T-cell (primary cell): ENCODE measurements around the gene SH3GL3. TPM values are rescaled to one million over a fixed set of nuclear protein-coding genes. Genes with fewer than 3 reads are reported as not detected.

Experiments
- ATAC-seq, 4 experiments: fragments of 200-7000 bp in 3 of 4; fragments of 150-1000 bp in 1 of 4; cut with Tn5 transposase; replicated peaks in 1 of 4; 1 replicate in 3 of 4; 2 replicates in 1 of 4; pipeline ENCODE4 v1.10.0; 2021; ENCODE audit warnings: moderate library complexity in 3 of 4, mild to moderate bottlenecking in 2 of 4, moderate number of reproducible peaks in 1 of 4
- CTCF ChIA-PET, 2 donors: fragments of 300-600 bp; sonication (Branson Sonifier 250); formaldehyde crosslinking; loops; one replicate each; lab custom pipeline; 2022; ENCODE audit warnings: antibody characterized with exemption in 2 of 2; lab: Charles Lee
- POLR2A ChIA-PET, 2 donors: fragments of 300-600 bp; sonication (Branson Sonifier 250); formaldehyde crosslinking; loops; one replicate each; lab custom pipeline; 2022; ENCODE audit warnings: antibody characterized with exemption in 2 of 2; lab: Charles Lee
- DNase-seq, 35 experiments: peaks; one replicate each; pipeline versions ENCODE4 v3.0.0 to v3.0.0-alpha.2; 2013 to 2023
- H3K27ac ChIP-seq: one replicate; pipeline ENCODE4 v1.5.1; 2013; ENCODE audit warnings: low read length
- H3K27me3 ChIP-seq, 2 experiments: replicated peaks in 1 of 2; 1 replicate in 1 of 2; 2 replicates in 1 of 2; pipeline versions ENCODE4 v1.6.1 to v1.7.0; 2013; ENCODE audit warnings: low read length in 1 of 2, mixed read lengths in 1 of 2; ENCODE audit not compliant: control insufficient read depth in 2 of 2, insufficient read depth in 2 of 2; ENCODE audit errors: extremely low read depth in 1 of 2
- H3K36me3 ChIP-seq, 2 donors: 1 replicate in 1 of 2; 2 replicates in 1 of 2; pipeline versions ENCODE4 v1.6.1 to v1.7.0; 2013; ENCODE audit warnings: low read length in 1 of 2; ENCODE audit not compliant: control insufficient read depth in 2 of 2, insufficient read depth in 1 of 2; ENCODE audit errors: extremely low read depth in 1 of 2
- H3K4me1 ChIP-seq, 2 experiments: 1 replicate in 1 of 2; 2 replicates in 1 of 2; pipeline versions ENCODE4 v1.6.1 to v1.7.0; 2013; ENCODE audit warnings: low read length in 2 of 2, mixed read lengths in 1 of 2; ENCODE audit not compliant: insufficient read depth in 2 of 2, control insufficient read depth in 1 of 2; ENCODE audit errors: extremely low read depth in 1 of 2
- H3K4me3 ChIP-seq, 2 donors: 1 replicate in 1 of 2; 2 replicates in 1 of 2; pipeline versions ENCODE4 v1.5.1 to v1.7.0; 2013; ENCODE audit warnings: mild to moderate bottlenecking in 2 of 2, low read length in 1 of 2, moderate library complexity in 1 of 2; ENCODE audit not compliant: control insufficient read depth in 1 of 2; ENCODE audit errors: extremely low read depth in 1 of 2
- H3K9me3 ChIP-seq: 2 replicates; pipeline ENCODE4 v1.7.0; 2013
- H3K27ac Mint-ChIP-seq, 2 donors: one replicate each; pipeline ENCODE4 v1.8.0; 2020 to 2021; ENCODE audit warnings: mild to moderate bottlenecking in 2 of 2, mixed read lengths in 2 of 2
- H3K27me3 Mint-ChIP-seq, 2 donors: one replicate each; pipeline ENCODE4 v1.8.0; 2021 to 2022; ENCODE audit warnings: mixed read lengths in 2 of 2
- H3K36me3 Mint-ChIP-seq: one replicate; pipeline ENCODE4 v1.8.0; 2021; ENCODE audit warnings: mixed read lengths
- H3K4me1 Mint-ChIP-seq, 3 donors: one replicate each; pipeline ENCODE4 v1.8.0; 2020 to 2022; ENCODE audit warnings: mixed read lengths in 3 of 3, mild to moderate bottlenecking in 1 of 3
- H3K4me3 Mint-ChIP-seq, 3 donors: one replicate each; pipeline ENCODE4 v1.8.0; 2020 to 2022; ENCODE audit warnings: mild to moderate bottlenecking in 3 of 3, mixed read lengths in 3 of 3, moderate library complexity in 3 of 3
- H3K9me3 Mint-ChIP-seq, 3 donors: one replicate each; pipeline ENCODE4 v1.8.0; 2020 to 2022; ENCODE audit warnings: mixed read lengths in 3 of 3
- WGBS: methylation state at CpG from one replicate; pipeline ENCODE4 v1.1.5; 2013; ENCODE audit warnings: missing lambda C conversion rate; ENCODE audit not compliant: insufficient coverage; 5-methylcytosine and 5-hydroxymethylcytosine counted together
- total RNA-seq, 35 experiments: library from RNA in 6 of 35; stranded (reverse) in 6 of 35; fragments of 120-200 nt in 1 of 35; gene quantifications; one replicate each; pipeline versions ENCODE4 v1.2.1 to v1.2.4 and lab custom pipeline; 2013 to 2026

The SH3GL3 gene
- total RNA-seq, 5 donors from 2014 or later (not counting 1 experiment from before 2014, with no cell fraction given), result not detected

- Mint-ChIP-seq H3K27ac (no peak within 1 kb of the TSS), H3K4me1 (no peaks in the 10 kb centered on the region), H3K36me3 (no peaks in the 10 kb centered on the region), H3K27me3 (peaks cover 33 to 41% of the 10 kb centered on the region in 2 donors), H3K4me3 (no peak within 1 kb of the TSS), H3K9me3 (peaks cover 0 to 7% (median 2%) of the 10 kb centered on the region in 3 donors)
- no peak for ATAC-seq
- H3K27ac ChIP-seq, result no peak within 1 kb of the TSS
- no peak within 1 kb of the TSS for H3K4me3 ChIP-seq
- POLR2A ChIA-PET, result no interaction called here
- CTCF ChIA-PET, result no interaction called here
- 7% methylated on average over 101 of the region's 105 CpGs for WGBS
- H3K27me3 ChIP-seq, result peaks cover 5 to 33% of the 10 kb centered on the region in 2 experiments
- no peaks in the 10 kb centered on the region for H3K36me3 ChIP-seq
- H3K9me3 ChIP-seq, result no peaks in the 10 kb centered on the region
- DNase-seq, result no peak
- H3K4me1 ChIP-seq, result no peaks in the 10 kb centered on the region
Measured at GRCh38 chr15:83653639-83654378, 206.7 kb downstream of the SH3GL3 start, which contains the start of gene ADAMTSL3. TSS of gene ADAMTSL3 (plus strand) at chr15:83654123. CDS start at chr15:83655762, 1,639 bp downstream.

GRCh38 chr15:83654379-83655236, 207.5 kb downstream of the SH3GL3 start:
- peaks cover 5 to 33% of the 10 kb centered on the region in 2 experiments for H3K27me3 ChIP-seq
- no peaks in the 10 kb centered on the region for H3K9me3 ChIP-seq
- H3K27ac ChIP-seq, result no peak overlapping the region
- DNase-seq (no peak), ATAC-seq (no peak)
- H3K27me3 Mint-ChIP-seq, result peaks cover 35 to 41% of the 10 kb centered on the region in 2 donors
- H3K36me3 ChIP-seq, result no peaks in the 10 kb centered on the region
- H3K36me3 Mint-ChIP-seq, result no peaks in the 10 kb centered on the region
- CTCF ChIA-PET, result no interaction called here
- H3K4me3 ChIP-seq, result no peak overlapping the region
- H3K4me3 Mint-ChIP-seq, result no peak overlapping the region
- WGBS, result 18% methylated on average over 65 of the region's 67 CpGs
- POLR2A ChIA-PET, result no interaction called here
- no peak overlapping the region for H3K27ac Mint-ChIP-seq
- peaks cover 0 to 8% (median 7%) of the 10 kb centered on the region in 3 donors for H3K9me3 Mint-ChIP-seq
- no peaks in the 10 kb centered on the region for H3K4me1 Mint-ChIP-seq
- H3K4me1 ChIP-seq, result no peaks in the 10 kb centered on the region

- ATAC-seq, result no peak
- H3K27ac Mint-ChIP-seq, result no peak overlapping the region
- peaks cover 0 to 8% (median 4%) of the 10 kb centered on the region in 3 donors for H3K9me3 Mint-ChIP-seq
- Histone ChIP-seq H3K27me3 (peaks cover 5 to 33% of the 10 kb centered on the region in 2 experiments), H3K36me3 (no peaks in the 10 kb centered on the region), H3K9me3 (no peaks in the 10 kb centered on the region), H3K4me3 (no peak overlapping the region), H3K27ac (no peak overlapping the region), H3K4me1 (no peaks in the 10 kb centered on the region)
- H3K36me3 Mint-ChIP-seq, result no peaks in the 10 kb centered on the region
- no peaks in the 10 kb centered on the region for H3K4me1 Mint-ChIP-seq
- WGBS, result 75% methylated on average over 7 of the region's 8 CpGs
- peaks cover 29 to 39% of the 10 kb centered on the region in 2 donors for H3K27me3 Mint-ChIP-seq
- POLR2A ChIA-PET, result no interaction called here
- H3K4me3 Mint-ChIP-seq, result no peak overlapping the region
- CTCF ChIA-PET, result no interaction called here
- DNase-seq, result no peak
Measured at GRCh38 chr15:83655237-83655616, 208.1 kb downstream of the SH3GL3 start.

GRCh38 chr15:83656192-83656591, 209.1 kb downstream of the SH3GL3 start:
- POLR2A ChIA-PET, result no interaction called here
- H3K4me3 ChIP-seq, result no peak overlapping the region
- H3K4me1 ChIP-seq, result no peaks in the 10 kb centered on the region
- Mint-ChIP-seq H3K36me3 (no peaks in the 10 kb centered on the region), H3K4me3 (no peak overlapping the region), H3K27me3 (peaks cover 29 to 38% of the 10 kb centered on the region in 2 donors), H3K9me3 (peaks cover 0 to 8% (median 4%) of the 10 kb centered on the region in 3 donors), H3K4me1 (no peaks in the 10 kb centered on the region), H3K27ac (no peak overlapping the region)
- H3K36me3 ChIP-seq, result no peaks in the 10 kb centered on the region
- DNase-seq (no peak), ATAC-seq (no peak)
- H3K27ac ChIP-seq, result no peak overlapping the region
- 100% methylated on average over 1 of the region's 5 CpGs for WGBS
- peaks cover 5 to 30% of the 10 kb centered on the region in 2 experiments for H3K27me3 ChIP-seq
- CTCF ChIA-PET, result no interaction called here
- no peaks in the 10 kb centered on the region for H3K9me3 ChIP-seq

GRCh38 chr15:83656943-83657528, 209.9 kb downstream of the SH3GL3 start:
- H3K27me3 ChIP-seq, result peaks cover 3 to 30% of the 10 kb centered on the region in 2 experiments
- H3K9me3 Mint-ChIP-seq, result peaks cover 0 to 8% (median 4%) of the 10 kb centered on the region in 3 donors
- H3K27ac ChIP-seq, result no peak overlapping the region
- H3K4me3 ChIP-seq, result no peak overlapping the region
- no peak overlapping the region for H3K27ac Mint-ChIP-seq
- H3K4me1 Mint-ChIP-seq, result no peaks in the 10 kb centered on the region
- H3K4me1 ChIP-seq, result no peaks in the 10 kb centered on the region
- DNase-seq (no peak), ATAC-seq (no peak)
- WGBS, result 69% methylated on average over 3 of the region's 10 CpGs
- POLR2A ChIA-PET, result interaction anchor here in 1 of 2 donors (0.6 kb wide), 1 partner anchor 237 kb away, joined by 3 read pairs; no protein-coding TSS in a partner anchor
- H3K27me3 Mint-ChIP-seq, result peaks cover 25 to 35% of the 10 kb centered on the region in 2 donors
- H3K9me3 ChIP-seq, result no peaks in the 10 kb centered on the region
- H3K4me3 Mint-ChIP-seq, result no peak overlapping the region
- CTCF ChIA-PET, result no interaction called here
- no peaks in the 10 kb centered on the region for H3K36me3 ChIP-seq
- H3K36me3 Mint-ChIP-seq, result no peaks in the 10 kb centered on the region

GRCh38 chr15:83657549-83657948, 210.4 kb downstream of the SH3GL3 start:
- Mint-ChIP-seq H3K27ac (no peak overlapping the region), H3K36me3 (no peaks in the 10 kb centered on the region), H3K4me3 (no peak overlapping the region), H3K4me1 (no peaks in the 10 kb centered on the region), H3K9me3 (peaks cover 0 to 8% (median 4%) of the 10 kb centered on the region in 3 donors), H3K27me3 (peaks cover 20 to 30% of the 10 kb centered on the region in 2 donors)
- CTCF ChIA-PET, result interaction anchor here in 1 of 2 donors (0.6 kb wide), 1 partner anchor 422 kb away, joined by 3 read pairs; no protein-coding TSS in a partner anchor
- H3K27ac ChIP-seq, result no peak overlapping the region
- POLR2A ChIA-PET, result no interaction called here
- ATAC-seq (no peak), DNase-seq (no peak)
- no peaks in the 10 kb centered on the region for H3K4me1 ChIP-seq
- no peaks in the 10 kb centered on the region for H3K9me3 ChIP-seq
- WGBS, result 96% methylated on average over 4 of the region's 4 CpGs
- peaks cover 3 to 28% of the 10 kb centered on the region in 2 experiments for H3K27me3 ChIP-seq
- no peak overlapping the region for H3K4me3 ChIP-seq
- no peaks in the 10 kb centered on the region for H3K36me3 ChIP-seq
